HepG2 (cell line): ENCODE measurements around the gene ABCF1. TPM values are rescaled to one million over a fixed set of nuclear protein-coding genes. Genes with fewer than 3 reads are reported as not detected.

Experiments
- CHCHD3 ChIP-seq: sonication (generic); formaldehyde crosslinking; IDR thresholded peaks from 2 replicates; pipeline ENCODE4 v1.8.0; 2022; ENCODE audit warnings: mild to moderate bottlenecking, missing genetic modification reagents, moderate library complexity
- HMGA1 ChIP-seq: sonication (generic); formaldehyde crosslinking; conservative IDR thresholded peaks from 2 replicates; pipeline ENCODE4 v1.4.0; 2020; ENCODE audit warnings: missing genetic modification reagents
- HNRNPK ChIP-seq: fragments of 200-400 bp; formaldehyde crosslinking; IDR thresholded peaks from 2 replicates; pipeline ENCODE4 v1.6.1; 2018; ENCODE audit warnings: low read length, low read depth, moderate library complexity, mild to moderate bottlenecking; ENCODE audit not compliant: poor library complexity, severe bottlenecking
- MAF1 ChIP-seq: sonication (generic); formaldehyde crosslinking; IDR thresholded peaks from 2 replicates; pipeline ENCODE4 v1.5.0; 2020; ENCODE audit warnings: missing genetic modification reagents, borderline replicate concordance
- MTA1 ChIP-seq: sonication (generic); formaldehyde crosslinking; IDR thresholded peaks from 2 replicates; pipeline ENCODE4 v1.4.0; 2020; ENCODE audit warnings: missing genetic modification reagents, mild to moderate bottlenecking, borderline replicate concordance
- MTA3 ChIP-seq: sonication (generic); formaldehyde crosslinking; IDR thresholded peaks from 2 replicates; pipeline ENCODE4 v1.4.0; 2020; ENCODE audit warnings: missing genetic modification reagents
- NCOR1 ChIP-seq: fragments of 200-600 bp; sonication (generic); IDR thresholded peaks from 2 replicates; pipeline ENCODE4 v1.7.0; 2017; ENCODE audit warnings: antibody characterized with exemption, low read length, borderline replicate concordance
- NFKB2 ChIP-seq: sonication (generic); formaldehyde crosslinking; IDR thresholded peaks from 2 replicates; pipeline ENCODE4 v1.4.0; 2020; ENCODE audit warnings: missing genetic modification reagents, borderline replicate concordance
- PLRG1 ChIP-seq: fragments of 450-650 bp; conservative IDR thresholded peaks from 2 replicates; pipeline ENCODE4 v1.6.1; 2016
- TEAD3 ChIP-seq: optimal IDR thresholded peaks from 2 replicates; pipeline ENCODE3; 2016; ENCODE audit warnings: borderline replicate concordance
- THYN1 ChIP-seq: sonication (generic); formaldehyde crosslinking; IDR thresholded peaks from 2 replicates; pipeline ENCODE4 v1.8.1; 2023; ENCODE audit warnings: low read depth, mild to moderate bottlenecking, moderate library complexity, missing genetic modification reagents, borderline replicate concordance
- XRCC5 ChIP-seq: fragments of 200-400 bp; formaldehyde crosslinking; optimal IDR thresholded peaks from 2 replicates; pipeline ENCODE3; 2017; ENCODE audit warnings: mild to moderate bottlenecking, low read length
- ZNF331 ChIP-seq: sonication (generic); formaldehyde crosslinking; IDR thresholded peaks from 2 replicates; pipeline ENCODE4 v1.4.0; 2020; ENCODE audit warnings: missing genetic modification reagents
- ZNF333 ChIP-seq: sonication (generic); formaldehyde crosslinking; IDR thresholded peaks from 2 replicates; pipeline ENCODE4 v1.4.0; 2020; ENCODE audit warnings: mild to moderate bottlenecking, missing genetic modification reagents, borderline replicate concordance
- ZNF839 ChIP-seq: sonication (generic); formaldehyde crosslinking; IDR thresholded peaks from 2 replicates; pipeline ENCODE4 v1.4.0; 2020; ENCODE audit warnings: missing genetic modification reagents, mild to moderate bottlenecking, borderline replicate concordance
- polyA plus RNA-seq, 8 experiments: library from polyadenylated mRNA; depleted of rRNA in 3 of 8; stranded (reverse) in 7 of 8; unstranded in 1 of 8; fragments of >200 nt; fragmentation: Illumina TruSeq in 4 of 8; extraction: Trizol in 4 of 8; gene quantifications; 2 replicates each; pipeline versions ENCODE4 v1.2.1 to v1.2.3, GENCODE V29; 2011 to 2016; ENCODE audit warnings: low read depth in 4 of 8, missing spikeins in 1 of 8, mixed read lengths in 1 of 8; ENCODE audit not compliant: insufficient read depth in 1 of 8
- total RNA-seq, 5 experiments: library from RNA; depleted of rRNA; stranded (reverse); fragments of >200 nt; fragmentation: Illumina TruSeq; extraction: Trizol; gene quantifications; 2 replicates each; pipeline ENCODE4 v1.2.3, GENCODE V29; 2016; ENCODE audit warnings: low read depth in 1 of 5
- TF ChIP-seq, protein P1 (sequence below): IDR thresholded peaks from 2 replicates; pipeline ENCODE4 v1.6.1; 2016; ENCODE audit warnings: low read depth, missing genetic modification reagents, missing compliant biosample characterization
- TF ChIP-seq, protein P2 (sequence below): sonication (generic); formaldehyde crosslinking; IDR thresholded peaks from 2 replicates; pipeline ENCODE4 v1.4.0; 2020; ENCODE audit warnings: missing genetic modification reagents; ENCODE audit errors: not compliant biosample characterization
- TF ChIP-seq, protein P3 (sequence below): sonication (generic); formaldehyde crosslinking; IDR thresholded peaks from 2 replicates; pipeline ENCODE4 v1.4.0; 2020; ENCODE audit warnings: missing genetic modification reagents
- TF ChIP-seq, protein P4 (sequence below): IDR thresholded peaks from 2 replicates; pipeline ENCODE4 v1.6.1; 2016; ENCODE audit warnings: low read depth, control low read depth
- TF ChIP-seq, protein P5 (sequence below): sonication (generic); formaldehyde crosslinking; conservative IDR thresholded peaks from 2 replicates; pipeline ENCODE4 v1.4.0; 2020; ENCODE audit warnings: missing genetic modification reagents

Gene ABCF1
- total and polyA plus RNA-seq, 2 of the 13 experiments (the other 11 are each of a cell fraction or from before 2014, with no cell fraction given), result 25.4 to 98.9 TPM

DNA sequence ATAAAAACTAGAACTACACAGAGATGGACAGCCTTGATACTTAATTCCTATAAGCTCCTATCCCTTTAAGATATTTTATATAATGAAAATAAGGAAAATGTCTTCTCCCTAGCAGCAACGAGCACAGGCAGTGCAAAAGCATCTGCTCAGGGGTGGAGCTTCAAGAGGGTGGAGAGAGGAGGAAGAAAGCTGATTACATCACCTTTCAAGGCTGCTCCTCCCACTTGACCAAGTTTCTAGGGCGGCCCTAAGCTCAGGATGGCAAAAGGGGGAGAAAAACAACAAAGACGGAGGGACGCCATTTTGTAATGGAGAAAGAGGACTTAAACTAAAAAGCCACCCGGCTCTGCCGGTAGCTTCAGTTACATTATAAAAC is 43.6 kb downstream of the ABCF1 start (continued):
- TF ChIP-seq, protein P1, sequence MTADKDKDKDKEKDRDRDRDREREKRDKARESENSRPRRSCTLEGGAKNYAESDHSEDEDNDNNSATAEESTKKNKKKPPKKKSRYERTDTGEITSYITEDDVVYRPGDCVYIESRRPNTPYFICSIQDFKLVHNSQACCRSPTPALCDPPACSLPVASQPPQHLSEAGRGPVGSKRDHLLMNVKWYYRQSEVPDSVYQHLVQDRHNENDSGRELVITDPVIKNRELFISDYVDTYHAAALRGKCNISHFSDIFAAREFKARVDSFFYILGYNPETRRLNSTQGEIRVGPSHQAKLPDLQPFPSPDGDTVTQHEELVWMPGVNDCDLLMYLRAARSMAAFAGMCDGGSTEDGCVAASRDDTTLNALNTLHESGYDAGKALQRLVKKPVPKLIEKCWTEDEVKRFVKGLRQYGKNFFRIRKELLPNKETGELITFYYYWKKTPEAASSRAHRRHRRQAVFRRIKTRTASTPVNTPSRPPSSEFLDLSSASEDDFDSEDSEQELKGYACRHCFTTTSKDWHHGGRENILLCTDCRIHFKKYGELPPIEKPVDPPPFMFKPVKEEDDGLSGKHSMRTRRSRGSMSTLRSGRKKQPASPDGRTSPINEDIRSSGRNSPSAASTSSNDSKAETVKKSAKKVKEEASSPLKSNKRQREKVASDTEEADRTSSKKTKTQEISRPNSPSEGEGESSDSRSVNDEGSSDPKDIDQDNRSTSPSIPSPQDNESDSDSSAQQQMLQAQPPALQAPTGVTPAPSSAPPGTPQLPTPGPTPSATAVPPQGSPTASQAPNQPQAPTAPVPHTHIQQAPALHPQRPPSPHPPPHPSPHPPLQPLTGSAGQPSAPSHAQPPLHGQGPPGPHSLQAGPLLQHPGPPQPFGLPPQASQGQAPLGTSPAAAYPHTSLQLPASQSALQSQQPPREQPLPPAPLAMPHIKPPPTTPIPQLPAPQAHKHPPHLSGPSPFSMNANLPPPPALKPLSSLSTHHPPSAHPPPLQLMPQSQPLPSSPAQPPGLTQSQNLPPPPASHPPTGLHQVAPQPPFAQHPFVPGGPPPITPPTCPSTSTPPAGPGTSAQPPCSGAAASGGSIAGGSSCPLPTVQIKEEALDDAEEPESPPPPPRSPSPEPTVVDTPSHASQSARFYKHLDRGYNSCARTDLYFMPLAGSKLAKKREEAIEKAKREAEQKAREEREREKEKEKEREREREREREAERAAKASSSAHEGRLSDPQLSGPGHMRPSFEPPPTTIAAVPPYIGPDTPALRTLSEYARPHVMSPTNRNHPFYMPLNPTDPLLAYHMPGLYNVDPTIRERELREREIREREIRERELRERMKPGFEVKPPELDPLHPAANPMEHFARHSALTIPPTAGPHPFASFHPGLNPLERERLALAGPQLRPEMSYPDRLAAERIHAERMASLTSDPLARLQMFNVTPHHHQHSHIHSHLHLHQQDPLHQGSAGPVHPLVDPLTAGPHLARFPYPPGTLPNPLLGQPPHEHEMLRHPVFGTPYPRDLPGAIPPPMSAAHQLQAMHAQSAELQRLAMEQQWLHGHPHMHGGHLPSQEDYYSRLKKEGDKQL (CRISPR knock-in tag), result no peak
- peak; percentile 68; the same call in 1 of the 2 replicates for TF ChIP-seq NCOR1
- TF ChIP-seq, protein P2, sequence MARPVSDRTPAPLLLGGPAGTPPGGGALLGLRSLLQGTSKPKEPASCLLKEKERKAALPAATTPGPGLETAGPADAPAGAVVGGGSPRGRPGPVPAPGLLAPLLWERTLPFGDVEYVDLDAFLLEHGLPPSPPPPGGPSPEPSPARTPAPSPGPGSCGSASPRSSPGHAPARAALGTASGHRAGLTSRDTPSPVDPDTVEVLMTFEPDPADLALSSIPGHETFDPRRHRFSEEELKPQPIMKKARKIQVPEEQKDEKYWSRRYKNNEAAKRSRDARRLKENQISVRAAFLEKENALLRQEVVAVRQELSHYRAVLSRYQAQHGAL (CRISPR knock-in tag), result no peak
- no peak for TF ChIP-seq CHCHD3
- TF ChIP-seq THYN1 (CRISPR knock-in tag), result no peak
- TF ChIP-seq, protein P3, sequence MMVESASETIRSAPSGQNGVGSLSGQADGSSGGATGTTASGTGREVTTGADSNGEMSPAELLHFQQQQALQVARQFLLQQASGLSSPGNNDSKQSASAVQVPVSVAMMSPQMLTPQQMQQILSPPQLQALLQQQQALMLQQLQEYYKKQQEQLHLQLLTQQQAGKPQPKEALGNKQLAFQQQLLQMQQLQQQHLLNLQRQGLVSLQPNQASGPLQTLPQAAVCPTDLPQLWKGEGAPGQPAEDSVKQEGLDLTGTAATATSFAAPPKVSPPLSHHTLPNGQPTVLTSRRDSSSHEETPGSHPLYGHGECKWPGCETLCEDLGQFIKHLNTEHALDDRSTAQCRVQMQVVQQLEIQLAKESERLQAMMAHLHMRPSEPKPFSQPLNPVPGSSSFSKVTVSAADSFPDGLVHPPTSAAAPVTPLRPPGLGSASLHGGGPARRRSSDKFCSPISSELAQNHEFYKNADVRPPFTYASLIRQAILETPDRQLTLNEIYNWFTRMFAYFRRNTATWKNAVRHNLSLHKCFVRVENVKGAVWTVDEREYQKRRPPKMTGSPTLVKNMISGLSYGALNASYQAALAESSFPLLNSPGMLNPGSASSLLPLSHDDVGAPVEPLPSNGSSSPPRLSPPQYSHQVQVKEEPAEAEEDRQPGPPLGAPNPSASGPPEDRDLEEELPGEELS (CRISPR knock-in tag), result 0 out of 2 replicates have a peak, but pooled peaks have one; percentile 23
- TF ChIP-seq, protein P4, sequence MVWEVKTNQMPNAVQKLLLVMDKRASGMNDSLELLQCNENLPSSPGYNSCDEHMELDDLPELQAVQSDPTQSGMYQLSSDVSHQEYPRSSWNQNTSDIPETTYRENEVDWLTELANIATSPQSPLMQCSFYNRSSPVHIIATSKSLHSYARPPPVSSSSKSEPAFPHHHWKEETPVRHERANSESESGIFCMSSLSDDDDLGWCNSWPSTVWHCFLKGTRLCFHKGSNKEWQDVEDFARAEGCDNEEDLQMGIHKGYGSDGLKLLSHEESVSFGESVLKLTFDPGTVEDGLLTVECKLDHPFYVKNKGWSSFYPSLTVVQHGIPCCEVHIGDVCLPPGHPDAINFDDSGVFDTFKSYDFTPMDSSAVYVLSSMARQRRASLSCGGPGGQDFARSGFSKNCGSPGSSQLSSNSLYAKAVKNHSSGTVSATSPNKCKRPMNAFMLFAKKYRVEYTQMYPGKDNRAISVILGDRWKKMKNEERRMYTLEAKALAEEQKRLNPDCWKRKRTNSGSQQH (CRISPR knock-in tag), result peak; percentile 27; the same call in 1 of the 2 replicates
- no peak for TF ChIP-seq ZNF839 (CRISPR knock-in tag)
- TF ChIP-seq MTA1, result no peak
- TF ChIP-seq MAF1, result no peak
- no peak for TF ChIP-seq HMGA1 (CRISPR knock-in tag)
- no peak for TF ChIP-seq PLRG1
- TF ChIP-seq NFKB2 (CRISPR knock-in tag), result no peak
- TF ChIP-seq, protein P5, sequence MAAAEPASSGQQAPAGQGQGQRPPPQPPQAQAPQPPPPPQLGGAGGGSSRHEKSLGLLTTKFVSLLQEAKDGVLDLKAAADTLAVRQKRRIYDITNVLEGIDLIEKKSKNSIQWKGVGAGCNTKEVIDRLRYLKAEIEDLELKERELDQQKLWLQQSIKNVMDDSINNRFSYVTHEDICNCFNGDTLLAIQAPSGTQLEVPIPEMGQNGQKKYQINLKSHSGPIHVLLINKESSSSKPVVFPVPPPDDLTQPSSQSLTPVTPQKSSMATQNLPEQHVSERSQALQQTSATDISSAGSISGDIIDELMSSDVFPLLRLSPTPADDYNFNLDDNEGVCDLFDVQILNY, result no peak
- TF ChIP-seq MTA3, result no peak
- peak; percentile 55 for TF ChIP-seq XRCC5
- no peak for TF ChIP-seq HNRNPK
- no peak for TF ChIP-seq TEAD3 (CRISPR knock-in tag)
- peak; percentile 18; the same call in 1 of the 2 replicates for TF ChIP-seq ZNF331 (CRISPR knock-in tag)
- TF ChIP-seq ZNF333, result no peak
